ENCODE data around the gene VSIG2. TPM values are rescaled to one million over a fixed set of nuclear protein-coding genes. Genes with fewer than 3 reads are reported as not detected.

The VSIG2 gene
- total RNA-seq: under 1 TPM; 0.24 to 0.40 TPM
- polyA plus RNA-seq: not detected

GRCh38 chr11:124751741-124752470 is at the start of gene VSIG2:
TSS of gene VSIG2 (minus strand) at chr11:124752255. CDS start at chr11:124752137, 118 bp downstream.
- Histone ChIP-seq H3K9me3 (ENCODE audit: low read length) (no peaks in the 10 kb centered on the region), H3K36me3 (ENCODE audit: insufficient read depth, low read length) (no peaks in the 10 kb centered on the region), H3K4me1 (ENCODE audit: insufficient read depth, low read length) (peaks cover 5% of the 10 kb centered on the region), H3K27me3 (ENCODE audit: insufficient read depth, low read length, poor library complexity, severe bottlenecking) (no peaks in the 10 kb centered on the region), H3K4me3 (ENCODE audit: low read length) (no peak within 1 kb of the TSS), H3K27ac (ENCODE audit: low read depth, low read length) (no peak within 1 kb of the TSS)
- Mint-ChIP-seq H3K9me3 (no peaks in the 10 kb centered on the region), H3K27ac (peak within 1 kb of the TSS in 3 of 8 donors; percentile 23 to 84 (median 48)), H3K4me1 (peaks cover 2 to 5% (median 4%) of the 10 kb centered on the region in 3 donors), H3K27me3 (peaks cover 16 to 19% of the 10 kb centered on the region in 2 donors), H3K4me3 (peak within 1 kb of the TSS in 2 of 7 donors; percentile 15 to 23), H3K36me3 (no peaks in the 10 kb centered on the region)
- CTCF ChIA-PET: interaction anchor here (1.1 to 3.5 kb wide), 3 partner anchors 12 to 82 kb away, joined by 3 to 26 read pairs (median 10); partner anchors contain the start of genes ESAM and NRGN
- POLR2A ChIA-PET: no interaction called here
- DNase-seq: no peak

GRCh38 chr11:124801014-124801413 is 49.0 kb upstream of the VSIG2 start:
- Mint-ChIP-seq H3K9me3 (no peaks in the 10 kb centered on the region), H3K4me1 (peaks cover 25 to 39% (median 29%) of the 10 kb centered on the region in 3 donors), H3K4me3 (peak overlapping the region; percentile 86 to 96 (median 89)), H3K27me3 (peaks cover 0 to 3% of the 10 kb centered on the region in 2 donors), H3K36me3 (peaks cover 0 to 13% (median 1%) of the 10 kb centered on the region in 3 donors), H3K27ac (peak overlapping the region; percentile 90 to 98 (median 94))
- ChIA-PET POLR2A (interaction anchor here (0.7 to 2.2 kb wide), 3 partner anchors 39 to 178 kb away, joined by 4 to 7 read pairs (median 6); partner anchors contain the start of gene TBRG1), CTCF (interaction anchor here (1.3 to 4.5 kb wide), 9 partner anchors 12 to 132 kb away, joined by 4 to 40 read pairs (median 6); partner anchors contain the start of genes SIAE and SPA17)
- no peaks in the 10 kb centered on the region for H3K27me3 ChIP-seq (ENCODE audit: insufficient read depth, low read length, poor library complexity, severe bottlenecking)
- H3K4me3 ChIP-seq (ENCODE audit: low read length): peak overlapping the region; percentile 95
- DNase-seq: no peak
- no peaks in the 10 kb centered on the region for H3K36me3 ChIP-seq (ENCODE audit: insufficient read depth, low read length)
- peak overlapping the region; percentile 94 for H3K27ac ChIP-seq (ENCODE audit: low read depth, low read length)
- no peaks in the 10 kb centered on the region for H3K9me3 ChIP-seq (ENCODE audit: low read length)
- H3K4me1 ChIP-seq (ENCODE audit: insufficient read depth, low read length): peaks cover 29% of the 10 kb centered on the region

GRCh38 chr11:124800226-124800929 is 48.3 kb upstream of the VSIG2 start, which contains the start of gene MSANTD2:
TSS of gene MSANTD2 (minus strand) at chr11:124800406. CDS start at chr11:124800380, 26 bp downstream.
- Histone ChIP-seq H3K36me3 (ENCODE audit: insufficient read depth, low read length) (no peaks in the 10 kb centered on the region), H3K4me3 (ENCODE audit: low read length) (peak within 1 kb of the TSS; percentile 95), H3K4me1 (ENCODE audit: insufficient read depth, low read length) (peaks cover 29% of the 10 kb centered on the region), H3K9me3 (ENCODE audit: low read length) (no peaks in the 10 kb centered on the region), H3K27me3 (ENCODE audit: insufficient read depth, low read length, poor library complexity, severe bottlenecking) (no peaks in the 10 kb centered on the region), H3K27ac (ENCODE audit: low read depth, low read length) (peak within 1 kb of the TSS; percentile 94)
- ChIA-PET CTCF (interaction anchor here (1.3 to 4.5 kb wide), 9 partner anchors 13 to 131 kb away, joined by 3 to 40 read pairs (median 6); partner anchors contain the start of genes SIAE and SPA17), POLR2A (interaction anchor here (0.5 to 2.2 kb wide), 6 partner anchors 40 to 311 kb away, joined by 3 to 7 read pairs (median 4); partner anchors contain the start of genes TBRG1 and TMEM218)
- Mint-ChIP-seq H3K27ac (peak within 1 kb of the TSS; percentile 90 to 100 (median 96)), H3K4me3 (peak within 1 kb of the TSS; percentile 91 to 97 (median 93)), H3K4me1 (peaks cover 25 to 43% (median 29%) of the 10 kb centered on the region in 3 donors), H3K36me3 (peaks cover 0 to 8% (median 1%) of the 10 kb centered on the region in 3 donors), H3K27me3 (peaks cover 0 to 2% of the 10 kb centered on the region in 2 donors), H3K9me3 (no peaks in the 10 kb centered on the region)
- peak; percentile 70 to 83 (median 80) for DNase-seq

- no peaks in the 10 kb centered on the region for H3K9me3 ChIP-seq (ENCODE audit: low read length)
- Mint-ChIP-seq H3K9me3 (no peaks in the 10 kb centered on the region), H3K36me3 (peaks cover 0 to 6% (median 1%) of the 10 kb centered on the region in 3 donors), H3K4me1 (peaks cover 25 to 43% (median 29%) of the 10 kb centered on the region in 3 donors), H3K27me3 (peaks cover 0 to 2% of the 10 kb centered on the region in 2 donors), H3K27ac (peak overlapping the region; percentile 90 to 100 (median 96)), H3K4me3 (peak overlapping the region; percentile 91 to 97 (median 93))
- no peaks in the 10 kb centered on the region for H3K27me3 ChIP-seq (ENCODE audit: insufficient read depth, low read length, poor library complexity, severe bottlenecking)
- DNase-seq: peak; percentile 26 to 62 (median 38)
- H3K4me1 ChIP-seq (ENCODE audit: insufficient read depth, low read length): peaks cover 29% of the 10 kb centered on the region
- CTCF ChIA-PET: interaction anchor here (0.9 to 4.5 kb wide), 9 partner anchors 14 to 130 kb away, joined by 3 to 40 read pairs (median 7); partner anchors contain the start of gene ROBO3
- peak overlapping the region; percentile 94 for H3K27ac ChIP-seq (ENCODE audit: low read depth, low read length)
- no peaks in the 10 kb centered on the region for H3K36me3 ChIP-seq (ENCODE audit: insufficient read depth, low read length)
- POLR2A ChIA-PET: interaction anchor here (0.5 to 2.2 kb wide), 6 partner anchors 53 to 311 kb away, joined by 3 to 7 read pairs (median 4); partner anchors contain the start of genes TBRG1 and TMEM218
- peak overlapping the region; percentile 95 for H3K4me3 ChIP-seq (ENCODE audit: low read length)
These were observed 47.5 kb upstream of the VSIG2 start for GRCh38 chr11:124799348-124800225.

- POLR2A ChIA-PET: interaction anchor here (1.7 kb wide), 1 partner anchor 52 kb away, joined by 6 read pairs; no protein-coding TSS in a partner anchor
- H3K27me3 Mint-ChIP-seq: peaks cover 0 to 2% of the 10 kb centered on the region in 2 donors
- Histone ChIP-seq H3K4me1 (ENCODE audit: insufficient read depth, low read length) (peaks cover 29% of the 10 kb centered on the region), H3K9me3 (ENCODE audit: low read length) (no peaks in the 10 kb centered on the region), H3K27me3 (ENCODE audit: insufficient read depth, low read length, poor library complexity, severe bottlenecking) (no peaks in the 10 kb centered on the region), H3K36me3 (ENCODE audit: insufficient read depth, low read length) (no peaks in the 10 kb centered on the region), H3K4me3 (ENCODE audit: low read length) (peak overlapping the region; percentile 95), H3K27ac (ENCODE audit: low read depth, low read length) (peak overlapping the region; percentile 94)
- H3K27ac Mint-ChIP-seq: peak overlapping the region; percentile 84 to 100 (median 96)
- H3K4me3 Mint-ChIP-seq: peak overlapping the region; percentile 91 to 97 (median 93)
- no peaks in the 10 kb centered on the region for H3K9me3 Mint-ChIP-seq
- CTCF ChIA-PET: interaction anchor here (0.9 to 4.5 kb wide), 7 partner anchors 16 to 155 kb away, joined by 3 to 40 read pairs (median 5); partner anchors contain the start of gene ROBO3
- H3K36me3 Mint-ChIP-seq: peaks cover 0 to 6% (median 1%) of the 10 kb centered on the region in 3 donors
- DNase-seq: no peak
- peaks cover 28 to 49% (median 29%) of the 10 kb centered on the region in 3 donors for H3K4me1 Mint-ChIP-seq
These were observed 46.9 kb upstream of the VSIG2 start for GRCh38 chr11:124798991-124799347.

GRCh38 chr11:124796312-124796711 is 44.3 kb upstream of the VSIG2 start:
- Histone ChIP-seq H3K36me3 (ENCODE audit: insufficient read depth, low read length) (no peaks in the 10 kb centered on the region), H3K4me3 (ENCODE audit: low read length) (no peak overlapping the region), H3K4me1 (ENCODE audit: insufficient read depth, low read length) (peaks cover 28% of the 10 kb centered on the region), H3K9me3 (ENCODE audit: low read length) (no peaks in the 10 kb centered on the region), H3K27me3 (ENCODE audit: insufficient read depth, low read length, poor library complexity, severe bottlenecking) (no peaks in the 10 kb centered on the region), H3K27ac (ENCODE audit: low read depth, low read length) (no peak overlapping the region)
- Mint-ChIP-seq H3K27ac (peak overlapping the region in 1 of 8 donors; percentile 54), H3K4me3 (no peak overlapping the region), H3K9me3 (no peaks in the 10 kb centered on the region), H3K4me1 (peaks cover 40 to 59% (median 42%) of the 10 kb centered on the region in 3 donors), H3K36me3 (peaks cover 0 to 10% (median 0%) of the 10 kb centered on the region in 3 donors), H3K27me3 (peaks cover 0 to 2% of the 10 kb centered on the region in 2 donors)
- DNase-seq: no peak
- POLR2A ChIA-PET: no interaction called here
- CTCF ChIA-PET: interaction anchor here (3.7 kb wide), 1 partner anchor 126 kb away, joined by 24 read pairs; no protein-coding TSS in a partner anchor

Data from CD8-positive, alpha-beta memory T cell (primary cell).